ENCODE results near the gene RRAD. TPM values are rescaled to one million over a fixed set of nuclear protein-coding genes. Genes with fewer than 3 reads are reported as not detected.

The RRAD gene
- total and polyA plus RNA-seq, 2 of the 4 experiments (the other 2 are of a cell fraction), result 1.3 to 2.1 TPM

DNA sequence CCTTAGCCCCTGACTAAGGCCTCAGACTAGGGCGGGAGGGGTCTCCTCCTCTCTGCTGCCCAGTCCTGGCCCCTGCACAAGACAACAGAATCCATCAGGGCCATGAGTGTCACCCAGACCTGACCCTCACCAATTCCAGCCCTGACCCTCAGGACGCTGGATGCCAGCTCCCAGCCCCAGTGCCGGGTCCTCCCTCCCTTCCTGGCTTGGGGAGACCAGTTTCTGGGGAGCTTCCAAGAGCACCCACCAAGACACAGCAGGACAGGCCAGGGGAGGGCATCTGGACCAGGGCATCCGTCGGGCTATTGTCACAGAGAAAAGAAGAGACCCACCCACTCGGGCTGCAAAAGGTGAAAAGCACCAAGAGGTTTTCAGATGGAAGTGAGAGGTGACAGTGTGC lies 48.4 kb upstream of the RRAD start:
- no peak overlapping the region for H3K4ac ChIP-seq (ENCODE audit: low read depth, low read length)
- ATAC-seq (ENCODE audit: low read depth) (no peak), DNase-seq (no peak)
- 100% methylated on average over 1 of the region's 6 CpGs; no CpG with 5 or more reads in 1 of the 2 experiments for WGBS, 2 experiments (ENCODE audit: extremely low coverage in 2 of 2, insufficient read length in 1 of 2)
- CTCF ChIA-PET, result no interaction called here
- H3K79me1 ChIP-seq (ENCODE audit: low read depth in 1 of 2, low read length in 2 of 2), result no peaks in the 10 kb centered on the region
- H2AFZ ChIP-seq (replicated peaks; ENCODE audit: low read length, poor library complexity), result no peak overlapping the region
- H4K8ac ChIP-seq (ENCODE audit: low read depth in 2 of 2, low read length in 2 of 2), result no peak overlapping the region
- H3K56ac ChIP-seq (ENCODE audit: extremely low read depth, insufficient read depth, low read length), result no peak overlapping the region
- H3K27ac ChIP-seq (ENCODE audit: insufficient read depth, low read length), result no peak overlapping the region
- no peak overlapping the region for H4K91ac ChIP-seq (ENCODE audit: insufficient read depth, low read depth, low read length)
- intact Hi-C loops (cut with micrococcal nuclease), result no loop called here
- no peaks in the 10 kb centered on the region; the same call in 1 of the 2 replicates for H3K4me1 ChIP-seq (ENCODE audit: control insufficient read depth, insufficient read depth, low read length)
- H4K20me1 ChIP-seq (ENCODE audit: insufficient read depth, low read length), result no peaks in the 10 kb centered on the region
- no peak overlapping the region for H2AK9ac ChIP-seq (replicated peaks; ENCODE audit: low read depth, low read length, poor library complexity)
- H2BK120ac ChIP-seq (ENCODE audit: low read depth, low read length), result no peak overlapping the region
- H2AK5ac ChIP-seq (ENCODE audit: low read depth, low read length), result no peak overlapping the region
- POLR2A ChIA-PET (ENCODE audit: unreplicated experiment), result no interaction called here
- H2BK15ac ChIP-seq (ENCODE audit: low read depth, low read length), result no peak overlapping the region
- H3K18ac ChIP-seq (ENCODE audit: low read depth, low read length), result no peak overlapping the region
- in situ Hi-C loops (cut with MboI; ENCODE audit: low sequenced_read_pairs), result no loop called here
- dilution Hi-C loops (cut with HindIII; ENCODE audit: low sequenced_read_pairs, unreplicated experiment), result no loop called here
- no peak overlapping the region for H3K9ac ChIP-seq (ENCODE audit: low read depth, low read length)
- no peak overlapping the region for H2BK5ac ChIP-seq (ENCODE audit: low read depth, low read length, poor library complexity, severe bottlenecking)
- no peak overlapping the region for H3K14ac ChIP-seq (replicated peaks; ENCODE audit: low read depth, low read length)
- no peak overlapping the region for H2BK20ac ChIP-seq (ENCODE audit: low read depth, low read length)
- no peak overlapping the region for H3K23ac ChIP-seq (ENCODE audit: low read depth, low read length)
- H3K9me3 ChIP-seq (ENCODE audit: control insufficient read depth, insufficient read depth, low read length), result no peaks in the 10 kb centered on the region
- H3K36me3 ChIP-seq (ENCODE audit: control insufficient read depth, insufficient read depth, low read length), result no peaks in the 10 kb centered on the region
- no TSS peak for BruUV-seq (replicated peaks)
- peaks cover 3% of the 10 kb centered on the region; the same call in 1 of the 2 replicates for H3K27me3 ChIP-seq (ENCODE audit: control insufficient read depth, insufficient read depth, low read length)
- no peak overlapping the region for H3K4me2 ChIP-seq (ENCODE audit: low read depth, low read length)
- H4K5ac ChIP-seq (ENCODE audit: low read depth, low read length), result no peak overlapping the region
- TF ChIP-seq RCOR1 (IDR thresholded peaks at IDR 0.05; ENCODE audit: insufficient replicate concordance, low read length) (no peak), CHD1 (IDR thresholded peaks at IDR 0.05; ENCODE audit: low read depth, low read length) (no peak), NFE2L2 (IDR thresholded peaks at IDR 0.05; ENCODE audit: low read depth, low read length) (no peak), MXI1 (IDR thresholded peaks at IDR 0.05; ENCODE audit: borderline replicate concordance, low read depth, low read length) (no peak), RFX5 (IDR thresholded peaks at IDR 0.05; ENCODE audit: low read depth, low read length) (no peak), BHLHE40 (IDR thresholded peaks at IDR 0.05; ENCODE audit: low read depth, low read length) (no peak), FOS (IDR thresholded peaks at IDR 0.05; ENCODE audit: low read depth, low read length) (no peak), MAFK (IDR thresholded peaks at IDR 0.05; ENCODE audit: low read depth, low read length) (no peak), RAD21 (IDR thresholded peaks at IDR 0.05; ENCODE audit: low read length) (no peak)
- TF ChIP-seq, protein P1, sequence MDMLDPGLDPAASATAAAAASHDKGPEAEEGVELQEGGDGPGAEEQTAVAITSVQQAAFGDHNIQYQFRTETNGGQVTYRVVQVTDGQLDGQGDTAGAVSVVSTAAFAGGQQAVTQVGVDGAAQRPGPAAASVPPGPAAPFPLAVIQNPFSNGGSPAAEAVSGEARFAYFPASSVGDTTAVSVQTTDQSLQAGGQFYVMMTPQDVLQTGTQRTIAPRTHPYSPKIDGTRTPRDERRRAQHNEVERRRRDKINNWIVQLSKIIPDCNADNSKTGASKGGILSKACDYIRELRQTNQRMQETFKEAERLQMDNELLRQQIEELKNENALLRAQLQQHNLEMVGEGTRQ (IDR thresholded peaks at IDR 0.05; ENCODE audit: low read depth, low read length), result no peak
- no peak overlapping the region for H3K4me3 ChIP-seq (ENCODE audit: insufficient read depth, low read depth, low read length)
- H3K9me1 ChIP-seq (ENCODE audit: insufficient read depth, low read length), result no peaks in the 10 kb centered on the region

Measured in IMR-90 (cell line).